Upper lobe of right lung (tissue), 1 donor: Measurements from ENCODE around the gene DBF4B. TPM values are rescaled to one million over a fixed set of nuclear protein-coding genes. Genes with fewer than 3 reads are reported as not detected.
"Not testable (repeated sequence)": the region's sequence is repeated elsewhere in the genome, so short reads cannot be mapped to it uniquely, and the experiment has no call there.

ENCODE experiments used
- ATAC-seq: fragments of 200-7000 bp; cut with Tn5 transposase; one replicate; pipeline ENCODE4 v1.9.1; 2020; ENCODE audit warnings: mild to moderate bottlenecking, moderate library complexity
- DNase-seq: peaks from one replicate; pipeline ENCODE4 v3.0.0-alpha.2; 2020
- H3K27ac ChIP-seq: fragments of 200-600 bp; one replicate; pipeline ENCODE4 v1.8.0; 2022
- H3K27me3 ChIP-seq: fragments of 200-600 bp; one replicate; pipeline ENCODE4 v1.8.0; 2022; ENCODE audit warnings: mild to moderate bottlenecking
- H3K36me3 ChIP-seq: fragments of 200-600 bp; one replicate; pipeline ENCODE4 v1.8.0; 2022
- H3K4me1 ChIP-seq: fragments of 200-600 bp; one replicate; pipeline ENCODE4 v1.8.0; 2022
- H3K4me3 ChIP-seq: fragments of 200-600 bp; one replicate; pipeline ENCODE4 v1.8.0; 2022; ENCODE audit warnings: mild to moderate bottlenecking
- H3K9me3 ChIP-seq: fragments of 200-600 bp; one replicate; pipeline ENCODE4 v1.8.0; 2022
- CTCF ChIP-seq: fragments of 200-600 bp; IDR thresholded peaks from one replicate; pipeline ENCODE4 v1.8.0; 2022; ENCODE audit warnings: antibody characterized with exemption
- intact Hi-C: fragments of 100-400 bp; cut with DNase I; formaldehyde crosslinking; loops from one replicate; pipeline ENCODE4 v1.11.0; 2022
- total RNA-seq: library from RNA; stranded (reverse); fragmentation: NEBNext Ultra II Directional; extraction: Animal tissue kit (Norgen Biotek cat#: 25700); gene quantifications from one replicate; pipeline ENCODE4 v1.2.1, GENCODE V29; 2021
- donor health status: DM: no; HTN: yes; CAD: no; lungs with severe emphysema.

DBF4B gene
- total RNA-seq, 1 donor from 2014 or later, result 4.5 TPM

GRCh38 chr17:44736551-44737240 is 28.2 kb downstream of the DBF4B start:
- Histone ChIP-seq H3K27me3 (no peaks in the 10 kb centered on the region), H3K4me3 (no peak overlapping the region), H3K36me3 (no peaks in the 10 kb centered on the region), H3K4me1 (no peaks in the 10 kb centered on the region), H3K27ac (no peak overlapping the region), H3K9me3 (no peaks in the 10 kb centered on the region)
- ATAC-seq (no peak), DNase-seq (no peak)
- TF ChIP-seq CTCF, result no peak
- intact Hi-C loops, result no loop called here

- ATAC-seq (no peak), DNase-seq (no peak)
- intact Hi-C loops, result no loop called here
- no peak overlapping the region for H3K27ac ChIP-seq
- no peaks in the 10 kb centered on the region for H3K9me3 ChIP-seq
- H3K4me3 ChIP-seq, result no peak overlapping the region
- no peaks in the 10 kb centered on the region for H3K36me3 ChIP-seq
- no peaks in the 10 kb centered on the region for H3K27me3 ChIP-seq
- H3K4me1 ChIP-seq, result no peaks in the 10 kb centered on the region
- TF ChIP-seq CTCF, result no peak
Measured at GRCh38 chr17:44738214-44738906, 29.9 kb downstream of the DBF4B start.

GRCh38 chr17:44741316-44741715 is 32.9 kb downstream of the DBF4B start:
- Histone ChIP-seq H3K27me3 (no peaks in the 10 kb centered on the region), H3K4me3 (no peak overlapping the region), H3K27ac (no peak overlapping the region), H3K4me1 (no peaks in the 10 kb centered on the region), H3K9me3 (no peaks in the 10 kb centered on the region), H3K36me3 (no peaks in the 10 kb centered on the region)
- ATAC-seq (no peak), DNase-seq (no peak)
- TF ChIP-seq CTCF, result no peak
- intact Hi-C loops, result no loop called here

GRCh38 chr17:44745301-44745700 is 36.8 kb downstream of the DBF4B start:
- ATAC-seq, result no peak
- H3K4me3 ChIP-seq, result no peak overlapping the region
- no peaks in the 10 kb centered on the region for H3K36me3 ChIP-seq
- no peaks in the 10 kb centered on the region for H3K27me3 ChIP-seq
- H3K4me1 ChIP-seq, result no peaks in the 10 kb centered on the region
- H3K9me3 ChIP-seq, result no peaks in the 10 kb centered on the region
- intact Hi-C loops, result no loop called here
- TF ChIP-seq CTCF, result no peak
- no peak for DNase-seq
- H3K27ac ChIP-seq, result no peak overlapping the region

GRCh38 chr17:44745738-44746137 is 37.3 kb downstream of the DBF4B start:
- H3K27me3 ChIP-seq, DNase-seq, H3K36me3 ChIP-seq, H3K4me3 ChIP-seq, intact Hi-C loops, H3K27ac ChIP-seq, H3K4me1 ChIP-seq, H3K9me3 ChIP-seq, ATAC-seq: not testable (repeated sequence)

- H3K4me1 ChIP-seq, result no peaks in the 10 kb centered on the region
- no peak for DNase-seq
- no peaks in the 10 kb centered on the region for H3K36me3 ChIP-seq
- no peak overlapping the region for H3K27ac ChIP-seq
- intact Hi-C loops, result no loop called here
- ATAC-seq, result no peak
- no peaks in the 10 kb centered on the region for H3K9me3 ChIP-seq
- no peak overlapping the region for H3K4me3 ChIP-seq
- no peak for TF ChIP-seq CTCF
- no peaks in the 10 kb centered on the region for H3K27me3 ChIP-seq
Measured at GRCh38 chr17:44747566-44747965, 39.1 kb downstream of the DBF4B start.
